AG09309 (cell line): ENCODE data around the gene NEK6.

Source experiments
- DNase-seq: peaks from one replicate; pipeline ENCODE4 v3.0.0-alpha.2; 2010; ENCODE audit warnings: low read depth
- H3K4me3 ChIP-seq: 2 replicates; pipeline ENCODE4 v1.5.1; 2011; ENCODE audit warnings: mild to moderate bottlenecking, low read depth, low read length, moderate library complexity; ENCODE audit not compliant: control insufficient read depth
- TF ChIP-seq, protein P1 (sequence below): IDR thresholded peaks from 2 replicates; pipeline ENCODE4 v1.5.1; 2011; ENCODE audit warnings: mild to moderate bottlenecking, low read depth, low read length, inconsistent platforms; ENCODE audit not compliant: insufficient read depth, control insufficient read depth; ENCODE audit errors: missing control alignments

The NEK6 gene

GRCh38 chr9:124386201-124386600 lies 128.5 kb downstream of the NEK6 start:
- no peak overlapping the region for H3K4me3 ChIP-seq
- no peak for DNase-seq
- TF ChIP-seq, protein P1, sequence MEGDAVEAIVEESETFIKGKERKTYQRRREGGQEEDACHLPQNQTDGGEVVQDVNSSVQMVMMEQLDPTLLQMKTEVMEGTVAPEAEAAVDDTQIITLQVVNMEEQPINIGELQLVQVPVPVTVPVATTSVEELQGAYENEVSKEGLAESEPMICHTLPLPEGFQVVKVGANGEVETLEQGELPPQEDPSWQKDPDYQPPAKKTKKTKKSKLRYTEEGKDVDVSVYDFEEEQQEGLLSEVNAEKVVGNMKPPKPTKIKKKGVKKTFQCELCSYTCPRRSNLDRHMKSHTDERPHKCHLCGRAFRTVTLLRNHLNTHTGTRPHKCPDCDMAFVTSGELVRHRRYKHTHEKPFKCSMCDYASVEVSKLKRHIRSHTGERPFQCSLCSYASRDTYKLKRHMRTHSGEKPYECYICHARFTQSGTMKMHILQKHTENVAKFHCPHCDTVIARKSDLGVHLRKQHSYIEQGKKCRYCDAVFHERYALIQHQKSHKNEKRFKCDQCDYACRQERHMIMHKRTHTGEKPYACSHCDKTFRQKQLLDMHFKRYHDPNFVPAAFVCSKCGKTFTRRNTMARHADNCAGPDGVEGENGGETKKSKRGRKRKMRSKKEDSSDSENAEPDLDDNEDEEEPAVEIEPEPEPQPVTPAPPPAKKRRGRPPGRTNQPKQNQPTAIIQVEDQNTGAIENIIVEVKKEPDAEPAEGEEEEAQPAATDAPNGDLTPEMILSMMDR, result no peak

- no peak for DNase-seq
- H3K4me3 ChIP-seq, result no peak overlapping the region
Observed at GRCh38 chr9:124388275-124389048, 130.7 kb downstream of the NEK6 start.

DNA sequence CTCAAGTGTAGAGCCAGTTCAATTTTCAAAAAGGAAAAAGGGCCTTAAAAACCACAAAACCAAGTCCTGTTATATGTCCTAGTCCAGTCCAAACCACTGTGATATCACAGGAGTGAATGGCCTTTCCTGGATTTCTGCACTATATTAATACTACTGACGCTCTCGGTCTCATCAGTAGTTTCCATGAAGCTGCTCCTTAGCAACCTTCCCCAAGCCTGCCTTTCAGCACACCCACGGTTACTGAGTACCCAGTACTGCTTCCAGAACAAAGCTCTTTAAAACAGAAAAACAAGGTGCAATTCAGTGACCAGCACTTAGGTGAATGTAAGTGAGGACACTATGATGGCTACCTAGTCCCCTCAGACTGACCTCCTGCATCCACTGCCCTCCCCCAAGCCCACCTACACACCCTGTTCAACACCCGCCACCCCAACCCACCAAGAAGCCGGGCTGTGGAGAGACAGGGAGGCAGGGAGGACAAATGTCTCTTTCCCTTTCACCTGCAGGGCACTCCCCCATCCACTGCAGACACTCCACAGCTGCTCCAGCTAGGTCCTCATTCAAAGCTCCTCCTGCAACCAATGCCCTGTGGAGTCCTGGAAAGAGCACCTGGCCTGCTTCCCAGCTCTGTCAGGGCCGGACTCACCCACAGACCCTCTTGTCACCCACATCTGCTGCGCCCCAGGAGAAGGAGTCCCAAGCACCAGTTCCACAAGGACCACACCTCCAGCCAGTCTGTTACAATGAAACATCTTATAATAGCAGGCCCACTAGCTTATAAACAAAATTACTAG lies 131.6 kb downstream of the NEK6 start:
- TF ChIP-seq, protein P1, result no peak
- DNase-seq, result no peak

More at GRCh38 chr9:124388275-124389048, 130.7 kb downstream of the NEK6 start:
- TF ChIP-seq, protein P1, result no peak

DNA sequence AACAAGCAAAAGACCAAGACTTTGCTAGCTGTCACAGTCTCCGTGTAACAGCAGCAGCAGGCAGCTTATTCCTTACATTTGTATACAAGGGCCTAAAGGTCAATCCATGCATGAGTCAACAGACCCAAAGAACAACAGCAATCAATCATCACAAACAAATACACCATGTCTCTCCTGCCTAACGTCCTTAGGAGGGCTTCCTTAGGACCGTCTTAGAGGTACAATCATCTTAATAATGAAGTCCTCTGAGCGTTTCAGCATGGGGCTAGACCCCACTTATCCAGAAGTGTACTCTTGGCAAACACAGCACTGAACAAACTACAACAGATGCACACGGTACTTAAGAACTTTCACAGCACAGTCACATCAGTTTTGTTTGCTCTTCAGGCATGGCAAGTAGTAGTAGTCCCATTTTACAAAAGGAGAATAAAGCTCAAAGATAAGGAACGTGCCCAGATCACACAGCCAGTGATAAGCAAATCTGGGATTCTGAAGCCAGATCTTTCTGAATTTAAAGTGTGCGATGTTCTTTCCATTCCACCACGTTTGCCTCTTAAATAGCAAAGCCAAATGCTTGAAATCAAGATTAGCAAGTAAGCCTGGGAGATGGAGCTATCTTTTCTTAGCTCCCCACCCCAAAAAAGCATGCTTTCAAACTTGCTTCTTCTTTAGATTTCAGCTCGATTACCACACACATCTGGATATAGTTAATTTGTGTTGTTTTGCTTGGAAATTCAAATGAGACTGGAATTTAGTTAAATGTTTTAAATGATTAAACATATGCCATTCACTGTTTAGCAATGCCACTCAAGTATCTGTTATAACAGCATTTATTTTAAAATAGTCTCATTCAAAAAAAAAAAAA lies 133.3 kb downstream of the NEK6 start:
- H3K4me3 ChIP-seq, result no peak overlapping the region
- no peak for DNase-seq
- TF ChIP-seq, protein P1, result no peak

More for the DNA sequence above, 131.6 kb downstream of the NEK6 start:
- H3K4me3 ChIP-seq, result no peak overlapping the region

DNA sequence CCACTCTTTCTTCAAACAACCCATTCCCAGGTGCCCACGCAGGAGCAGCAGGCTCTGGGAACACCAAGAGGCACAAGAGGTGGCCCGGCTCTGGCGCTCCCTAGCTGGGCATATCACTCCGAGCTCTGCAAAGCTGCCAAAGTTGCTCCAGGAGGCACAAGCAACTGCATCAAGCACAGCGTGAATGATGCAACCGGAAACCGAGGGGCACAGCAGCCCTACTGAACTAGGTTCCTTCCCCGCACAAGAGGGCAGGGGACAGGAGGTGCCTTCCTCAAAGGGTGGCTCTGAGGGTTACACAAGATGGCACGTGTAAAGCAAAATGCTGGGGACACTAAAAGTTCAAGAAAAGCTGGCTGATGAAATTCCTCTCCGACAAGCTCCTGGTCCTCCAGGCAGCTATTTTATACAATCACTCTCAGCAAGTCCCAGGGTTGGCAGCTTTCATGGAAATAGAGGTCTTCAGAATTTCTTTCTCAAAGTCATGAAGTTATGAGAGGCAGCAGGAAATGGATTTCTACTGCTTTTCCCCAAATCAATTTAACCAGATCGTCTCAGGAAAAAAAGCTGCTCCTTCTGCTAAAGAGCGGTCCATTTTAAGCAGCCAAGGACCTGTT lies 134.6 kb downstream of the NEK6 start:
- no peak for DNase-seq
- TF ChIP-seq, protein P1, result no peak

More for the DNA sequence above, 134.6 kb downstream of the NEK6 start:
- H3K4me3 ChIP-seq, result no peak overlapping the region
